Activated CD8-positive, alpha-beta memory T cell treated with anti-CD3 and anti-CD28 coated beads for 24 hours (primary cell): ENCODE data around the gene GBX1.

ENCODE experiments used
- DNase-seq: peaks from one replicate; pipeline ENCODE4 v3.0.0-alpha.2; 2020

Gene GBX1

GRCh38 chr7:151193203-151193978, 25.9 kb upstream of the GBX1 start:
- no peak for DNase-seq

- no peak for DNase-seq
Measured at GRCh38 chr7:151192002-151192539, 24.6 kb upstream of the GBX1 start.

- no peak for DNase-seq
Measured at GRCh38 chr7:151191544-151191943, 24.1 kb upstream of the GBX1 start.

- DNase-seq, result no peak
Measured at GRCh38 chr7:151189038-151189437, 21.5 kb upstream of the GBX1 start.

GRCh38 chr7:151188252-151188542, 20.7 kb upstream of the GBX1 start:
- no peak for DNase-seq

- no peak for DNase-seq
Measured at GRCh38 chr7:151187409-151188251, 20.1 kb upstream of the GBX1 start.

- DNase-seq, result no peak
Measured at GRCh38 chr7:151186640-151187408, 19.3 kb upstream of the GBX1 start, which contains the start of gene ASB10. Gene ASB10, minus strand, starts transcription at chr7:151187250. Its CDS starts 120 bp downstream, at chr7:151187130.

- DNase-seq, result no peak
Measured at GRCh38 chr7:151185762-151186639, 18.5 kb upstream of the GBX1 start.

- DNase-seq, result no peak
Measured at GRCh38 chr7:151181011-151181431, 13.5 kb upstream of the GBX1 start.

GRCh38 chr7:151179946-151180345, 12.5 kb upstream of the GBX1 start:
- DNase-seq, result no peak

- no peak for DNase-seq
Measured at GRCh38 chr7:151179287-151179860, 11.9 kb upstream of the GBX1 start.

- no peak for DNase-seq
Measured at GRCh38 chr7:151178831-151179230, 11.3 kb upstream of the GBX1 start.

- DNase-seq, result peak; percentile 7
Measured at GRCh38 chr7:151178236-151178635, 10.7 kb upstream of the GBX1 start.

GRCh38 chr7:151177310-151177709, 9.8 kb upstream of the GBX1 start:
- peak; percentile 19 for DNase-seq

- DNase-seq, result no peak
Measured at GRCh38 chr7:151176401-151176800, 8.9 kb upstream of the GBX1 start.

GRCh38 chr7:151175793-151176311, 8.4 kb upstream of the GBX1 start:
- DNase-seq, result no peak

- DNase-seq, result no peak
Measured at GRCh38 chr7:151175047-151175792, 7.7 kb upstream of the GBX1 start.

- peak; percentile 76 for DNase-seq
Measured at GRCh38 chr7:151174246-151175046, 7.0 kb upstream of the GBX1 start.

GRCh38 chr7:151173386-151174245, 6.1 kb upstream of the GBX1 start:
- DNase-seq, result no peak
